MM.1S (cell line): ENCODE measurements around the gene HIPK4.

Experiments used
- CTCF ChIP-seq: fragments of 300-600 bp; sonication (generic); IDR thresholded peaks from 2 replicates; pipeline ENCODE4 v1.5.1; 2016; ENCODE audit warnings: antibody characterized with exemption, low read length, mixed read lengths
- EZH2 ChIP-seq: fragments of 300-600 bp; sonication (generic); optimal IDR thresholded peaks from 2 replicates; pipeline ENCODE3; 2017; ENCODE audit warnings: low read depth, mild to moderate bottlenecking, antibody characterized with exemption, low read length, mixed read lengths

DNA sequence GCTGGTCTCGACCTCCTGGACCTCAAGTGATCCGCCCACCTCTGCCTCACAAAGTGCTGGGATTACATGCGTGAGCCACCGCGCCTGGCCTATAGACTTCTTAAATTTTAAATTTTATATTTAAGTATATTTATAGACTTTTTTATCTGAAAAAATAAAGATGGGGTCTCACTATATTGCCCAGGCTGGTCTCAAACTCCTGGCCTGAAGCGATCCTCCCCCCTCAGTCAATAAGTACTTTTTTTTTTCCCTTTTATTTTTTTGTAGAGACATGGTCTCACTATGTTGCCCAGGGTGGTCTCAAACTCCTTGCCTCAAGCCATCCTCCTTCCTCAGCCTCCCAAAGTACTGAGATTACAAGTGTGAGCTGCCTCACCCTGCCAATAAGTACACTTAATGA, 34.0 kb upstream of the HIPK4 start:
- TF ChIP-seq CTCF: no peak
- TF ChIP-seq EZH2: no peak
